Measurements from ENCODE around the gene ABHD16A.

GRCh38 chr6:31690231-31691077 is 12.7 kb downstream of the ABHD16A start:
- TF ChIP-seq CTCF (conservative IDR thresholded peaks at IDR 0.05; ENCODE audit: low read length) (no peak), EZH2phosphoT487 (IDR thresholded peaks at IDR 0.05; ENCODE audit: borderline replicate concordance, low read depth, low read length) (no peak)

Data from OCI-LY7 (cell line).